ENCODE results near the gene SBNO1.

GRCh38 chr12:123260081-123260480, 104.6 kb downstream of the SBNO1 start:
- no peak for TF ChIP-seq CTCF (IDR thresholded peaks at IDR 0.05; ENCODE audit: insufficient read depth, low read depth, low read length)
- no peak for TF ChIP-seq EZH2 (IDR thresholded peaks at IDR 0.05; ENCODE audit: insufficient read depth, low read length)

All from astrocyte (in vitro differentiated cells and primary cell).